Activated CD4-positive, alpha-beta T cell treated with anti-CD3 and anti-CD28 coated beads, Interleukin-2, amount 50 U/mL, for 1 hour (primary cell): ENCODE measurements around the gene KCNK15.
"Not testable (repeated sequence)": the region's sequence is repeated elsewhere in the genome, so short reads cannot be mapped to it uniquely, and the experiment has no call there.

ENCODE experiments used
- DNase-seq: peaks from one replicate; pipeline ENCODE4 v3.0.0-alpha.2; 2020

The KCNK15 gene

GRCh38 chr20:44759595-44759994, 13.9 kb downstream of the KCNK15 start:
- no peak for DNase-seq

- DNase-seq, result no peak
These were observed 15.8 kb downstream of the KCNK15 start for GRCh38 chr20:44761423-44761822.

GRCh38 chr20:44762466-44763140, 16.9 kb downstream of the KCNK15 start:
- DNase-seq, result no peak

GRCh38 chr20:44763798-44764197, 18.1 kb downstream of the KCNK15 start:
- not testable (repeated sequence) for DNase-seq

GRCh38 chr20:44765091-44765490, 19.4 kb downstream of the KCNK15 start:
- DNase-seq, result no peak

- no peak for DNase-seq
These were observed 20.2 kb downstream of the KCNK15 start for GRCh38 chr20:44765701-44766347.

GRCh38 chr20:44768256-44768655, 22.6 kb downstream of the KCNK15 start:
- no peak for DNase-seq

- DNase-seq, result no peak
These were observed 23.3 kb downstream of the KCNK15 start for GRCh38 chr20:44768854-44769480.

GRCh38 chr20:44769481-44769863, 23.8 kb downstream of the KCNK15 start:
- no peak for DNase-seq

GRCh38 chr20:44770484-44771171, 25.0 kb downstream of the KCNK15 start:
- no peak for DNase-seq

GRCh38 chr20:44771172-44771535, 25.5 kb downstream of the KCNK15 start:
- no peak for DNase-seq

- no peak for DNase-seq
These were observed 27.0 kb downstream of the KCNK15 start for GRCh38 chr20:44772636-44773035.

GRCh38 chr20:44773070-44773829, 27.6 kb downstream of the KCNK15 start:
- no peak for DNase-seq

- DNase-seq, result no peak
These were observed 31.3 kb downstream of the KCNK15 start for GRCh38 chr20:44776980-44777379.

- peak; percentile 35 for DNase-seq
These were observed 34.6 kb downstream of the KCNK15 start for GRCh38 chr20:44780226-44780625.

GRCh38 chr20:44781118-44781517, 35.5 kb downstream of the KCNK15 start:
- DNase-seq, result no peak

GRCh38 chr20:44781791-44782190, 36.1 kb downstream of the KCNK15 start:
- no peak for DNase-seq

- no peak for DNase-seq
These were observed 39.0 kb downstream of the KCNK15 start for GRCh38 chr20:44784688-44785087.

- no peak for DNase-seq
These were observed 40.1 kb downstream of the KCNK15 start for GRCh38 chr20:44785768-44786167.

GRCh38 chr20:44787299-44787698, 41.6 kb downstream of the KCNK15 start:
- DNase-seq, result no peak

GRCh38 chr20:44788706-44789456, 43.2 kb downstream of the KCNK15 start:
- DNase-seq, result no peak
